DMS 273 treated with DMSO at 0.1 percent for 48 hours (cell line): ENCODE results near the gene RAB38.
A peak's percentile ranks its signal among the peaks of the same experiment; 100 is the strongest.

Experiments
- DNase-seq: peaks from one replicate; lab custom pipeline; 2025; lab: John Stamatoyannopoulos, UW

Gene RAB38

GRCh38 chr11:88103337-88104206, 71.7 kb downstream of the RAB38 start:
- peak; percentile 20 for DNase-seq

GRCh38 chr11:88102598-88102934, 72.7 kb downstream of the RAB38 start:
- no peak for DNase-seq

- DNase-seq = no peak
Measured at GRCh38 chr11:88101881-88102597, 73.2 kb downstream of the RAB38 start.

GRCh38 chr11:88100151-88100550, 75.1 kb downstream of the RAB38 start:
- no peak for DNase-seq

- DNase-seq = no peak
Measured at GRCh38 chr11:88098289-88098688, 77.0 kb downstream of the RAB38 start.

- DNase-seq = no peak
Measured at GRCh38 chr11:88089134-88089533, 86.1 kb downstream of the RAB38 start.

GRCh38 chr11:88087337-88087736, 87.9 kb downstream of the RAB38 start:
- no peak for DNase-seq

GRCh38 chr11:88086297-88086696, 88.9 kb downstream of the RAB38 start:
- DNase-seq = no peak

GRCh38 chr11:88070437-88070836, 104.8 kb downstream of the RAB38 start:
- no peak for DNase-seq

- DNase-seq = no peak
Measured at GRCh38 chr11:88068848-88069554, 106.2 kb downstream of the RAB38 start.

GRCh38 chr11:88066090-88066489, 109.2 kb downstream of the RAB38 start:
- DNase-seq = no peak

GRCh38 chr11:88064097-88064705, 111.0 kb downstream of the RAB38 start:
- no peak for DNase-seq
